ENCODE measurements around the gene CNPY1.

DNA sequence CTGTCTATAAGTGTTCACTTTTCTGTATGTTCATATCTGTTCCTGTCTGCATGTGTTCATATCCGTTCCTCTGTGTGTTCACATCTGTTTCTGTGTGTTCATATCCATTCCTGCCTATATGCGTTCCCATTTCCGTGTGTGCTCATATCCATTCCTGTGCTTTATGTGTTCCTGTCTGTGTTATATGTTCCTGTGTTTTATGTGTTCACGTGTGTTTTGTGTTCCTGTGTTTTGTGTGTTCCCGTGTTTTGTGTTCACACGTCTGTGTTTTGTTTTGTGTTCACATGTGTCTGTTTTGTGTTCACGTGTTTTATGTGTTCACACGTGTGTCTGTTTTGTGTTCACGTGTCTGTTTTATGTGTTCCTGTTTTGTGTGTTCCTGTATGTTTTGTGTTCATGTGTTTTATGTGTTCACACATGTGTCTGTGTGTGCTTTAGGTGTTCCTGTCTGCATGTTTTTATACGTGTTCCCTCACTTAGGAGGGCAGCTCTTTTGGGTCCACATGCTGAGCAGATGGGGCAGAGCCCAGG is 42.2 kb upstream of the CNPY1 start:
- TF ChIP-seq, protein P1, sequence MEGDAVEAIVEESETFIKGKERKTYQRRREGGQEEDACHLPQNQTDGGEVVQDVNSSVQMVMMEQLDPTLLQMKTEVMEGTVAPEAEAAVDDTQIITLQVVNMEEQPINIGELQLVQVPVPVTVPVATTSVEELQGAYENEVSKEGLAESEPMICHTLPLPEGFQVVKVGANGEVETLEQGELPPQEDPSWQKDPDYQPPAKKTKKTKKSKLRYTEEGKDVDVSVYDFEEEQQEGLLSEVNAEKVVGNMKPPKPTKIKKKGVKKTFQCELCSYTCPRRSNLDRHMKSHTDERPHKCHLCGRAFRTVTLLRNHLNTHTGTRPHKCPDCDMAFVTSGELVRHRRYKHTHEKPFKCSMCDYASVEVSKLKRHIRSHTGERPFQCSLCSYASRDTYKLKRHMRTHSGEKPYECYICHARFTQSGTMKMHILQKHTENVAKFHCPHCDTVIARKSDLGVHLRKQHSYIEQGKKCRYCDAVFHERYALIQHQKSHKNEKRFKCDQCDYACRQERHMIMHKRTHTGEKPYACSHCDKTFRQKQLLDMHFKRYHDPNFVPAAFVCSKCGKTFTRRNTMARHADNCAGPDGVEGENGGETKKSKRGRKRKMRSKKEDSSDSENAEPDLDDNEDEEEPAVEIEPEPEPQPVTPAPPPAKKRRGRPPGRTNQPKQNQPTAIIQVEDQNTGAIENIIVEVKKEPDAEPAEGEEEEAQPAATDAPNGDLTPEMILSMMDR (IDR thresholded peaks at IDR 0.05): no peak
- TF ChIP-seq NFIC (IDR thresholded peaks at IDR 0.05; ENCODE audit: borderline replicate concordance): no peak
- TF ChIP-seq EZH2phosphoT487 (IDR thresholded peaks at IDR 0.05; ENCODE audit: borderline replicate concordance, low read depth): no peak
- no peak for TF ChIP-seq TCF12 (IDR thresholded peaks at IDR 0.05)

Measured in SK-N-SH (cell line).